ENCODE measurements around the gene GABBR2.
"Not testable (repeated sequence)": the region's sequence is repeated elsewhere in the genome, so short reads cannot be mapped to it uniquely, and the experiment has no call there.

The GABBR2 gene

GRCh38 chr9:98533866-98534265 lies 174.9 kb downstream of the GABBR2 start:
- FAIRE-seq: no peak

- no peak for FAIRE-seq
Measured at GRCh38 chr9:98533132-98533531, 175.6 kb downstream of the GABBR2 start.

GRCh38 chr9:98532574-98532973 lies 176.2 kb downstream of the GABBR2 start:
- no peak for FAIRE-seq

- FAIRE-seq: no peak
Measured at GRCh38 chr9:98532147-98532546, 176.6 kb downstream of the GABBR2 start.

GRCh38 chr9:98530806-98531386 lies 177.8 kb downstream of the GABBR2 start:
- no peak for FAIRE-seq

GRCh38 chr9:98530275-98530674 lies 178.5 kb downstream of the GABBR2 start:
- no peak for FAIRE-seq

GRCh38 chr9:98529841-98530240 lies 178.9 kb downstream of the GABBR2 start:
- FAIRE-seq: no peak

GRCh38 chr9:98523231-98523901 lies 185.4 kb downstream of the GABBR2 start:
- FAIRE-seq: no peak

GRCh38 chr9:98522487-98522886 lies 186.2 kb downstream of the GABBR2 start:
- FAIRE-seq: no peak

GRCh38 chr9:98521141-98521540 lies 187.6 kb downstream of the GABBR2 start:
- FAIRE-seq: no peak

- FAIRE-seq: no peak
Measured at GRCh38 chr9:98520221-98520960, 188.3 kb downstream of the GABBR2 start.

GRCh38 chr9:98519641-98520040 lies 189.1 kb downstream of the GABBR2 start:
- no peak for FAIRE-seq

GRCh38 chr9:98518556-98518955 lies 190.2 kb downstream of the GABBR2 start:
- no peak for FAIRE-seq

- FAIRE-seq: no peak
Measured at GRCh38 chr9:98517761-98518160, 191.0 kb downstream of the GABBR2 start.

GRCh38 chr9:98516897-98517503 lies 191.7 kb downstream of the GABBR2 start:
- FAIRE-seq: no peak

- no peak for FAIRE-seq
Measured at GRCh38 chr9:98516205-98516896, 192.4 kb downstream of the GABBR2 start.

GRCh38 chr9:98515506-98516204 lies 193.1 kb downstream of the GABBR2 start:
- no peak for FAIRE-seq

GRCh38 chr9:98514841-98515240 lies 193.9 kb downstream of the GABBR2 start:
- FAIRE-seq: no peak

GRCh38 chr9:98508217-98508919 lies 200.4 kb downstream of the GABBR2 start:
- not testable (repeated sequence) for FAIRE-seq

- no peak for FAIRE-seq
Measured at GRCh38 chr9:98506422-98507054, 202.2 kb downstream of the GABBR2 start.
